Stimulated activated CD8-positive, alpha-beta memory T cell treated with anti-CD3 and anti-CD28 coated beads, Interleukin-15, amount 100 ng/mL, for 24 hours (primary cell): ENCODE data around the gene ANKRD55.
"Not testable (repeated sequence)": the region's sequence is repeated elsewhere in the genome, so short reads cannot be mapped to it uniquely, and the experiment has no call there.

ENCODE experiments used
- DNase-seq: peaks from one replicate; pipeline ENCODE4 v3.0.0-alpha.2; 2020; ENCODE audit warnings: low read depth

ANKRD55 gene

DNA sequence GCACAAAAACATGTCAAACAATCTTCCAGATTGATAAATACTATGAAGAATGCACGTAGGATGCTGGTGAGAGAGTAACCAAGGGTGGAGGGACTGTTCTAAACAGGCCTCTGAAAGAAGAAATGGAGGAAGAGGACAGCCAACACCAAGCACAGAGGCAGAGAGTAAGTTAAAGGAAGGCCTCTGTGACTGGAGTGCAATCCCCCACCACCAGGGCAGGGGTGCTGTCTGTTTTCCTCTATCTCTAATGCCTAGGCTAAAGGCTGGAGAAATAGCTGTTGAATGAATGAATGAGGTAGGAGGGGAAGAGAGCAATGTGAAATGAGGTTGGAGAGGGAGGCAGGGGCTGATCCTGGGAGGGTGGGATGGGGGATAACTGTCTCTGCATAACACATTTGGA, 88.9 kb downstream of the ANKRD55 start:
- DNase-seq, result no peak

DNA sequence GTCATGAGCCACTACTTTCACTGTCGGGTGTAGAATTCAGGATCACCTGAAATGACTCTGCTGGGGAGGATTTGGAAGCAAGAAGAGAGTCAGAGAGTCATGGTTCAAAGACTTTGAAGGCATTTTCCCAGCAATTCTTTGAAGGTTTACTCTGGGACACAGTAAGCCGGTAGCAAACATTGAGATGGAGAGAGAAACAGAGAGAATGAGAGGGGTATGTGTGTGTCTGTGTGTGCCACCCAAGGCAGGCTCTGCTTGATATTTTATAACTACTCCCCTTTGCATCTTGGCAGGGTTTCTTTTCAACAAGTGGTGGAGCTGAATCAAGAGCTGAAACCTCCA, 89.8 kb downstream of the ANKRD55 start:
- no peak for DNase-seq

DNA sequence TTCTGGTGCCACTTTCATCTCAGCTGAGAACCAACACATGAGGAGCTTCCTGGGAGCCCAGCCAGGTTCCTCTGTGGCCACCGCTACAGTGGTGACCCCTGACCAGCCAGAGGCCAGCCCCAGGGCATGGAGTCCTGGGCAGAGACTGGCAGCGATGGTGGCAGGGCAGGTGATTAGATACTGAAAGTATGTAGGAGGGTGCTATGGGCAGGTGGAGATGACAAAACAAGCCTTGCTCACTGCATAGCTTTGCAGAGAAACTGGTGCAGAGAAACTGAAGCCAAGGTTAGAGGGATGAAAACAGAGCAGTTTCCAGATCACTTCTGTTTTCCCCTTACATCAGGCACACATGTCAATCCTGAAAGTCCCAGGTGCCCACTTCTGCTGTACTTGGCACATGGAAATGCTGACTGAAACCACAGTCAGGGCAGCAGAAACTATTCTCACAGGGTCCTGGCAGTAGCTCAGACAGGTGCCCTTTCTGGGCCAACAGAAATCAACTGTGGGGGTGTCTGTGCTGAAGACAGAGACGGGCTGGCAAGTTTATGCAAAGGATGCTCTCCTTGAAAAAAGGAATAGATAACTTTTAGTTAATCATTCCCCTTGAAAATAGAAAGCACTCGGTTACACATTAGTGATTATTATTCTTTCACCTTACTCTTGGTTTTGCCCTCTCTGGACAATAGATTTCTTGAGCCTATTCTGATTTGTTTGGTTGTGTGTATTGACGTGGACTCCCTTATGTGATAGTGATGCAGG, 90.3 kb downstream of the ANKRD55 start:
- DNase-seq, result no peak

DNA sequence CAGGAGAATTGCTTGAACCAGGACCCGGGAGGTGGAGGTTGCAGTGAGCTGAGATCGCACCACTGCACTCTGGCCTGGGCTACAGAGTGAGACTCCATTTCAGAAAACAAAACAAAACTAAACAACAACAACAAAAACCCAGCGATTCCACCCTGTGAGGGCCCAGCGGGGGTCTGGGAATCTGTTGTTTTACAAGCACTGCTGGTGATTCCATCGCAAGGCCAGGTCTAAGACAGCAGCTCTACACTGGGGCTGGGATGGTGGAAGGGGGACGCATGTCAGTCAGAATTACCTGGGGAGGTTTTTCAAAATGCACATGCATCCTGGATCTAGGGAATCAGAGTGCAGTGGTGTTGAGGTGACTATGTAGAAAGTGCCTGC, 90.9 kb downstream of the ANKRD55 start:
- no peak for DNase-seq

DNA sequence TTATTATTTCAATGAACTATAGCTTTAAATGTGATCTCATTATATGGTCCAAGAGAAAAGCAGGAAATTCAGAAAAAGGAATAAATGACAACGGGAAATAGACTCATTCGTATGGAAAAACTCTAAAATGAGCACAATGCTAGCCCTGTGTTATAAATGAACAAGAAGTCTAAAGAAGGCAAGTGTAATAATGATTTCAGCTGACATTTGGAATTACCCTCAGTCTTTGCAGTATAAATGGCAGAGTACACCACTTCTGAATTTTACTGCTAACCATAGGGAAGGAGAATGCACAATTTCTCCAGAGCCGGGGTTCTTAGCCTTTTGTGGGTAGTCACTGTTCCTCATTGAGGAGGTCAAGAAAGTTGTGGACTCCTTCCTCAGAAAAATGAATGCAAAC, 93.1 kb downstream of the ANKRD55 start:
- DNase-seq, result no peak

DNA sequence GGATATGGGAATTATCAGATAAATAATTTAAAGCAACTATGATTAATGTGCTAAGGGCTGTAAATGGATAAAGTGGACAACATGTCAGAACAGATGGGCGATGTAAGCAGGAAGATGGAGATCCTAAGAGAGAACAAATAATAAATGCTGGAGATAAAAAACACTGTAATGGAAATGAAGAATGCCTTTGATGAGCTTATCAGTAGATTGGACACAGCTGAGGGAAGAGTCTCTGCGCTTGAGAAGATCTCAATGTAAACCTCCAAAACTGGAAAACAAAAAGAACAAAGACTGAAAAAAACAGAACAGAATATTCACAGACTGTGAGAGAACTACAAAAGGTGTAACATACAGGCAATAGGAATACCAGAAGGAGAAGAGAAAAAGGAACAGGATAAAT, 102.5 kb downstream of the ANKRD55 start:
- no peak for DNase-seq

DNA sequence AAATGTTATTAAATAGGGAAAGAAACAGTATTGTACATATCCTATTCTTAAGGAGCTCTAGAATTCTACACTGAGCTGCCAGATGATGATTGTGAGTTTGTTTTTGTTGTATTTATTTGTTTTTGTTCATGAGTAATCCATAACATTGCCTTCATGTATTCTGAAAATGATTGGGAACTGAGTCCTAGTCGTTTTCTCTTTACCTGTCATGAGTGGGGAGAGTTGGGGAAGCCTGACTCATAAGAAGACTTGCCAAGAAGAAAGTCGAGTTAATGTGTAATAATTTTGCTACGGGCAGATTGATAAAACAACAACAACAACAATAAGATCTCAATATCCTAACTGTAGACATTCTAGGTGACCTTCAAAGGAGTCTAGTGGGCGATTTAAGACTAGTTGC, 103.8 kb downstream of the ANKRD55 start:
- no peak for DNase-seq

DNA sequence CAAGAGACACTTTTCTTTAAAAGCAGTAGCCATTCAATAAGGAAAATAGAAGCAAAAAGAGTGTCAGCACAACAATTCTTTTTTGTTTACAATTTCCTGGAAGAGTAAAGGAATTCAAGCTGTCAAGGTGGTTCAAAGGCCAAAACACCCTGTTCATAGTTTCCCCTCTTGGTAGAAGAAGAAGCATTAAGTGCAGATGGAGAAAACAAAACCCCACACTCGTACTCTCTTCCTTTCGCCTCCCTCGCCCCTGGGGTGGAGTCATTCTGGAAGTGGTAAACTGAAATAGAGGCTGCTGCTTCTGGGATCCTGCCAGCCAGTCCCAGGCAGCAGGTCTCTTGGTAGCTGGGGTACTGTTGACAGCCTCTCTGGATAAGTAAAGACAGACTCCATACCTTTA, 105.0 kb downstream of the ANKRD55 start:
- DNase-seq, result no peak

DNA sequence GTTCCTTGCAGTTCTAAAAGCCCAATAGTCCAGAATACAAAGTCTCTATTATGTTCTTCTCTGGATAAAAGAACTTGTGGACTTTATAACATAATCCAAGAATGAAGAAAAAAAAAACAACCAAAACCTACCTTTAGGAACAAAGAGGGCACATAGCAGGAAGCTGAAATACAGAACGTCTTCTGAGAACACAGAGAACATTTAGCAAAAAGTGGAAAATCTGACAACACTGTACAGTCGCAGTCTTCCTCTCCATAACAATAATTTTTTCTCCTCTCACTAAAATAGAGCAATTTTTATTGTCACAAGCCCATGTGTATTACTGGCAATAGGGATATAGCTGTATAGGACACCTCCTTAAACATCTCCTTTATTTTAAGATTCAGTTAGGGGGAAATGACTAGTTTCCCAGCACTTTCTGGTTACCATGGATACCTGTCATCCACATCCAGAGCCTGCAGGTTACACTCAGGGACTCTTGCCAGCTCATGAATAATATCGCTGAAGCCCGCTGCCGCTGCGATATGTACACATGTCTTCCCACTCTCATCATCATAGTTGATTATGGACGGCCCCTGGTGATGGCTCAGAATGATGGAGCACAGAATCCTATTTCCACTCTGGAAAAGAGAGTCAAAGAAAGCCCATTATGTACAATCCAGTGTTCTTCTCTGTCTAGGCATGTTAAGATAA, 106.5 kb downstream of the ANKRD55 start:
- DNase-seq, result no peak

DNA sequence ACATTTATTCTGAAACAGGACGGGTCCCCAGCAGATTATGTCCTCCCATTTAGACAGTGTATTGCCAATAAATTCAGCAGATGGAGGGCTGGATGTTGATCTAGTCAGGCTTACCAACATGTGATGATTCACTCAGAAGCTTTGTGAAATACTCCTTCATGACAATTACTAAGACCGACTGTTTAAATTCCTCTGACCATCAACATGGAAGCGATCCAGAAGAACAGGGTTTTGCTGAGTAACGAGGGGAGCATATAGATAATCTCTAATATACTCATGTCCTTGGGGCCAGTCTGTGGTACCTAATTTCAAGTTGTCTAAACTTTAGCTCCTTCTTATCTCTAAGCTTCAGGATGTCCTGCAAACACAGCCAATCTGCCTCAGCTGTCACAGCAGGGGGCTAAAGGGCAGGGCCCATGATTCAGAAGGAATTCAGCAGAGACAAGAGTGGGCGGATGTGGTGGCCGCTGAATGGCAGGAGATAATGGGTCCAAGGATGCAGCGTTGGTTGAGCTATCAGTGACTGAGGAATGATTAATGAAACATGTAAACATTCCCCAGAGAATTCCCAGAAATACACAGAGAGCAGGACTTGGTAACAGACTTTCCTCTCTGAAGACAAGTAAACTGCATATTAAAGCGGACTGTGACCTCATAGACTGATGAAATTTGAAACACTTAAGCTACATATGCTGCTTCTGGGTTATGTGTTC, 109.4 kb downstream of the ANKRD55 start:
- DNase-seq, result no peak

DNA sequence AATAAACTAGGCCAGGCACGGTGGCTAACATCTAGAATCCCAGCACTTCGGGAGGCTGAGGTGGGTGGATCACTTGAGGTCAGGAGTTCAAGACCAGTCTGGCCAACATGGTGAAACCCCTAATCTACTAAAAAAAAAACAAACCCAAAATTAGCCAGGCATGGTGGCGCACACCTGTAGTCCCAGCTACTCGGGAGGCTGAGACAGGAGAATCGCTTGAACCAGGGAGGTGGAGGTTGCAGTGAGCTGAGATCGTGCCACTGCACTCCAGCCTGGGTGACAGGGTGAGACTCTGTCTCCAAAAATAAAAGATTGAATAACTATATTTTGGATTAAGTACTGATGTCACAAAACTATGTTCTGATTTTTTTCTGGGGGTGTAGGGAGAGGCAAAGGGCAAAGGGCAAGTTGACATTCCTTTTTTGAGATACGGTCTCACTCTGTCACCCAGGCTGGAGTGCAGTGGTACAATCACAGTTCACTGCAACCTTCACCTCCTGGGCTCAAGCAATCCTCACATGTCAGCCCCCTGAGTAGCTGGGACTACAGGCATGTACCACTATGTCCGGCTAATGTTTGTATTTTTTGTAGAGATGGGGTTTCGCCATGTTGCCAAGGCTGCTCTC, 110.7 kb downstream of the ANKRD55 start:
- DNase-seq, result not testable (repeated sequence)

DNA sequence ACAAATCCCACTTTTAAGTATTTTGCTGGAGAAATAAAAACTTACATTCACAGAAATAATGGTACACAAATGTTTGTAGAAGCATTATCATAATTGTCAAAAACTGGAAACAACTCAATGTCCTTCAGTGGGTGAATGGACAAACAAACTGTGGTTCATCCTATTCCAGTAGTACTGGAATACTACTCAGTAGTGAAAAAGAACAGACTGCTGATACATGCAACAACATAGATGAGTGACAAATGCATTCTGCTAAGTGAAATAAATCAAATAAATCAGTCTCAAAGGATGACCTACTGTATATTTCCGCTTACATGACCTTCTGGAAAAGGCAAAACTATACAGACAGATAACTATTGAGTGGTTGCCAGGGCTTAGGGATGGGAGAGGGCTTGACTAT, 114.1 kb downstream of the ANKRD55 start:
- no peak for DNase-seq

DNA sequence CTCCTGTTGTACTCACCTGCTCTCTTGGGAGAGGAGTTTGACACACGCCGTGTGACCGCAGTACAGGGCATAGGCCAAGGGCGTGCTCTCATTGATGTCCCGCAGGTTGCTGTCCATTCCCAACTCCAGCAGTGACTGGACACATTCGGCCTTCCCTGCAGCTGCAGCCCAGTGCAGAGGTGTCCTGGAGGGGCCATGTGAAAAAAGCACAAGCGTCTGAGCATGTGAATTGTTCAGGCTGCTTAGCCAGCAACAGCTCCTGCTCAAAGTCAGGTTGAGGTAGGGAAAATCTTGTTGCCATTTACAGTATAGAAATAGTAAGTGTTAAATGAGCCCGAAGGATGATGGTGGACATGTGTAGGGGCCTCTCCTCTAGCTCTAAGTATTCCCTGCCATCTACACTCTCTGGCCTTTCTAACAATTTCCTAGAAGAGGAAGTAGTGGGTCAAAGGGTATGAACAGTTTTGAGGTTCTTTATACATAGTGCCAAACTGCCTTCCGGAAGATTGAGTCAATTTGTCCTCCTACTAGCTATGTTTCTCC, 116.5 kb downstream of the ANKRD55 start:
- no peak for DNase-seq

DNA sequence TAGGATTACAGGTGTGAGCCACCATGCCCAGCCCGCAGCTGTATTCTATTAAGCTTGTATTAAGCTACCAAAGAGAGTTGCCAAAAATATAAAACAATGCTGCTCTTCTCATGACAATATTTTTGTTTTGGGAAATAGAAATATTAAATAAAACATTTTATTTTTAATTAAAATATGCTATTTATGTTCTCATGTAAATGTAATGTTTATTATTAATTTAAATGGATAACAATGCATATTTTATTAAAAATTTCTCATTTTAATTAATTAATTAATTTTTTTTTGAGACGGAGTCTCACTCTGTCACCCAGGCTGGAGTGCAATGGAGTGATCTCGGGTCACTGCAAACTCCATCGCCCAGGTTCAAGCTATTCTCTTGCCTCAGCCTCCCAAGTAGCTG, 117.5 kb downstream of the ANKRD55 start:
- no peak for DNase-seq

DNA sequence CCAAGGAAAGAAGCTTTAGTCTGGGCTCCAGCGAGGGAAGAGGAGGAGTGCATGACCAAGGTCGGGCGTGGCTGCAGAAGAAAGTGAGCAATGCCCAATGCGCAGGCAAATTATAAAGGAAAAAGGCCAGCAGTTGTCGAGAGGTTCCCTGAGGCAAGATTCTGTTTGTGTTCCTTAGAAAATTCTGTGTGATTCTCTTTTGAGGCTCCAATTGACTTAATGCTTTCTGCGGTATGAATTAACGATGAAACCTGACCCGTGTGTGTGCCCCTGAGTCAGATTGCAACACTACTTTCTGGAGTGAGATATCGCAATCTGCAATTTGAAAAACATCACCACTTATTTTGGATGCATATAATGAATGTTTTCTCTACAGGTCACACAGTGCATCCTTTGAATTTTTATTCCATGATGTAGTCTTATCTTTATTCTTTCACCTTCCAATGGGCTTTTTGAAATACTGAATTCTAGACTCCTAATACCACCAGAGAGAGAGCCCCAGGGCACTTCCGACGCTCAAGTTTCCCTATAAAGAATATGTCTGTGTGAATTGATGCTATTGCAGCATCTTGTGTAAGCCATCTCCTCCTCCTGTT, 120.5 kb downstream of the ANKRD55 start:
- no peak for DNase-seq

DNA sequence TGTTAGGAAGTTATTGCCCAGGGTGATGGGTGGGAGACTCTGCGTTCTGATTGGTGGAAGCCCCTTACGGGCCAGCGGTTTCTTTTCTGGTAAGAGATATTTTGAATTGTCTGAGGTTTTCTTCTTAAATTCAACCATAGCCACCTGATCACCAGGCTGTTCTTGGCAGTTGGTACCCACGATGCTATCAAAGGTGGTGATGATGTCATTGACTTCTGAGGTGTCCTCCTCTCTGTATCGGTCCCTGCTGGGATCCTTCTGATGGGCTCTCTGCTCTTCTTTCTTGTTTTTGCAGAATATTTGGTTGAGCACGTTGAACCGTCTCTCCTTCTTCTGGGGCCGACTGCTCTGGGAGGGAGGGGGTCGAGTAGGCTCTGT, 121.7 kb downstream of the ANKRD55 start:
- no peak for DNase-seq

DNA sequence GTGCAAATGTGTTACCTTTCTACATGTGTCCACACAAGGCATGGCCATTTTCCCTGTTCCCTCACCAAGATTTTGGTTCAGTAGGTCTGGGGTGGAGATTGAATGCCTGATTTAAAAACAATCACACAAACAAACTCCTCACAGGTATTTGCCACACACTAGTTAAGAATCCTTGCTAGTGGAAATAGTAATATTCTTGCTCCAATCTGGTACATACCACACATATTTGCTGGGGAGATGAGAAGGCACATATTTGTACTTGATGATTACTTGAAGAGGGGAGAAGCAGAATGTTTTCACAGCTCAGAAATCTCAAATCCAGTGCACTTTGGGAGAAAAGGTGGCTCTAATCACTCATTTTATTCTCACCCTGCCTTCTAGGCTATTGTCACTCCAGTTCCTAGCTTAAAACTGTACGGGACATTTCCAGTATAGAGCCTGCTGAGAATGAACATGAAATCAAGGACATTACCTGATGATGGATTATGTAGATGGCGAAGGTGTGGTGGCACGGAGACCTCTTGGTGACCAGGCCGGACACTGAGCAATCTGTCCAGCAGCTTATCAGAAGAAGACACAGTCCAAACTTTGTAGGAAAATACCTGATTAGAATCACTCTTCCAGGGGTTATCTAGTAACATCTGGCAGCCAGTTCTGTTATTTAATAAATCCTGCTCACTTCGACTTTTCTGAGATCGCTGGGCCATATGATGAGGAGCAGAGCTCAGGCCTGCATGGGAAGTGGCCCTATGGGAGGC, 122.3 kb downstream of the ANKRD55 start:
- no peak for DNase-seq

DNA sequence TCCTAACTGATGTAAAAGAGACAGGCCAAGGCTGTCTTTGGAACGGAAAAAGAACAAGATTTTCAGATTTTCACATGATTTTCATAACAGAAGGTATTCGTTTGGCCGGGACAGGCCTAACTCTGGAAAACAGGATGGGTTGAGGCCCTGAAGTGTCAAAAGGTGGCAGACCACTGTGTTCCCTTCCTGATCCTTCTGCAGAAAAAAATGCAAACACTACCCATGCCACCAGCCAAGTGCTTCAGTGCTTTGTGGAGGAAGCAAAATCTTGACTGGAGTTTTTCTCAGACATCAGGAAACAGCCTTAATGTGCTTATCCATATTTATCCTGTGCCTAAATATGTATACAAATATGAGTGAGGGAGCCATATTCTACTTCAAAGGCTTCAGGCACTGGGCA, 124.9 kb downstream of the ANKRD55 start:
- no peak for DNase-seq

DNA sequence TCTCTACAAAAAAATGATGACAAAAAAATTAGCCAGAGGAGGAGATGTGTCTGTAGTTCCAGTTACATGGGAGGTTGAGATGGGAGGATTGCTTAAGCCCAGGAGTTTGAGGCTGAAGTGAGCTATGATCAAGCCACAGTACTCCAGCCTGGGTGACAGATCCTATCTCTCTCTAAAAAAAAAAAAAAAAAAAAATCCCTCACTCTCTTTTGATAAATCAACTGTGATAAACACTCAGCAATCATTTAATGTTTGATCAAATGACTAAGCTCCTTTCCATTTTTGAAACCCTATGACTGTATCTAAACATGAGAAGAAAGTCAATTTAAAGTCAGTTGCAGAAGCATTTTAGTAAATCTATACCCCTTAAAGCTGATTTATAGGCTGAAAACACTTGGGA, 126.3 kb downstream of the ANKRD55 start:
- no peak for DNase-seq

DNA sequence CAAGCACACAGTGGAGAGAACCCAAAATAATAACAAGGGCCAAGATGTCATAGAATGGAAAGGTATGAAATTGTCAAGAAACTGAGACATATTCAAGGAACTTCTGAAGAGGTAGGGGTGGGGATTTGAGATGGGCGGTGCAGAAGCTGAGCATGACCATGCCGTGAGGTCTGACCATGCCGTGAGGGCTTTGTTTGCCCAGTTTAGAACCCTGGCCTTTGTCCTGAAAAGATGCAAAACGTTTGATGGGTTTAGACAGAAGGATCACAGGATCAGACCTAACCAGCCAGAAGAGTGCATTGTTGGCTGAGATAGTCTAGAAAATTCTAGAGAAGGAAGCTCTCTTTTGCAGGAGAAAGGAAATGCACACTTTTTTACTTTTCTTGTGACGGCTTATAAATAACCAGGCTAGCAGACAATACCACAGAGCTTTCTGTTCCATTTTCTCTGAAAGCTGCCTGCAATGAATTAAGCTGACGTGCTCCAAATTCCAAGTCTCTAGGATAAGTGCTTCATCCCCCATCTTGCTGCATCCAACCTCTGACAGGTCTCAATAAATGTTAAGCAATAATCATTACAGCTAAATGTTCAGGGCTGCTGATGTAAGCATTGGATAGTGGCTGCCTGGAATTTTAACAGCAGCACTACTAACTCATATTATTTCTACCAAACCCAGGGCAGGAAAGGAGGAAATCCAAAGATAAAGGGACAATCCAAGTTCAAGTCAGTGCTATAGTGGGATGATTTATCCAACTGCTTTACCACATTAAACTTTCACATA, 127.4 kb downstream of the ANKRD55 start:
- DNase-seq, result no peak

DNA sequence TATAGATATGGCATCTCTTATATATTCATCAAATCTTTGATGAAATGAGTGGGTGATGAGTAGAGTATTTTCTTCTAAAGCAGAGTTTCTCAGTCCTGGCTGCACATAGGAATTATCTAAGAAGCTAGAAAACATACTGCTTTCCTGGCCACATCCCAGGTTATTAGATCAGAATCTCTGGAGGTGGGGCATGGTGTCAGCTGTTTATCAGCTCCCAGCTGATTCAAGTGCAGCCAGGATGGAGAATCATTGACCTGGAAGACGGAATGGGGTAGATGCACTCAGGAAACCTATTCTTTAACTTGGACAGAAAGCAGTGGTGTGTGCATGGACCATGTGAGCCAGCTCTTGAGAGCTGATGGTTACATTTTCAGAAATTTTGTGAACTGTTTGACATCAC, 130.2 kb downstream of the ANKRD55 start:
- DNase-seq, result no peak
